Psoas muscle (tissue), 8 donors: ENCODE results near the gene LENEP. TPM values are rescaled to one million over a fixed set of nuclear protein-coding genes. Genes with fewer than 3 reads are reported as not detected.
A peak's percentile ranks its signal among the peaks of the same experiment; 100 is the strongest.

Experiments used
- ATAC-seq, 4 donors: fragments of 200-7000 bp; cut with Tn5 transposase; one replicate each; pipeline ENCODE4 v1.9.1; 2020; ENCODE audit warnings: moderate library complexity in 3 of 4, mild to moderate bottlenecking in 2 of 4
- DNase-seq, 2 donors: peaks; one replicate each; pipeline ENCODE4 v3.0.0-alpha.2; 2020
- H3K27ac ChIP-seq: fragments of 200-600 bp; one replicate; pipeline ENCODE4 v1.8.0; 2022
- H3K27me3 ChIP-seq, 3 donors: fragments of 200-600 bp in 1 of 3; one replicate each; pipeline versions ENCODE4 v1.6.1 to v1.8.0; 2013 to 2022; ENCODE audit warnings: low read length in 2 of 3, mild to moderate bottlenecking in 2 of 3, moderate library complexity in 1 of 3; ENCODE audit not compliant: insufficient read depth in 3 of 3
- H3K36me3 ChIP-seq, 2 donors: fragments of 200-600 bp in 1 of 2; one replicate each; pipeline versions ENCODE4 v1.6.1 to v1.8.0; 2013 to 2022; ENCODE audit warnings: low read depth in 1 of 2, mild to moderate bottlenecking in 1 of 2, moderate library complexity in 1 of 2; ENCODE audit not compliant: insufficient read depth in 1 of 2
- H3K4me1 ChIP-seq: fragments of 200-600 bp; one replicate; pipeline ENCODE4 v1.8.0; 2022
- H3K4me3 ChIP-seq: fragments of 200-600 bp; one replicate; pipeline ENCODE4 v1.8.0; 2022; ENCODE audit warnings: mild to moderate bottlenecking
- H3K9me3 ChIP-seq: fragments of 200-600 bp; one replicate; pipeline ENCODE4 v1.8.0; 2022
- WGBS, 3 donors: extraction: QIAGEN DNeasy Blood & Tissue Kit; methylation state at CpG; one replicate each; pipeline versions ENCODE4 v1.1.6 to v1.1.7; 2013; 5-methylcytosine and 5-hydroxymethylcytosine counted together
- intact Hi-C, 2 donors: fragments of 100-400 bp; cut with DNase I; formaldehyde crosslinking; loops; one replicate each; pipeline versions ENCODE4 v1.11.0 to v1.14.2; 2022
- polyA plus RNA-seq, 3 donors: library from polyadenylated mRNA; stranded (reverse); fragments of 200-250 nt; gene quantifications; one replicate each; pipeline ENCODE4 v1.2.3, GENCODE V29; 2013
- total RNA-seq, 4 donors: library from RNA; stranded (reverse); fragmentation: NEBNext Ultra II Directional in 2 of 4; extraction: Animal tissue kit (Norgen Biotek cat#: 25700) in 2 of 4; gene quantifications; one replicate each; pipeline versions ENCODE4 v1.2.1 to v1.2.4, GENCODE V29; 2021 to 2023
- TF ChIP-seq, protein P1 (sequence below): fragments of 200-600 bp; IDR thresholded peaks from one replicate; pipeline ENCODE4 v1.8.0; 2022; ENCODE audit warnings: antibody characterized with exemption
- donor health status: healthy with polysubstance abuse.
- donor health status: DM: no; HTN: no; CAD: no; lungs with moderate emphysema.
- donor health status: Bipolar disorder and iron deficiency.
- donor health status: healthy.
- donor health status: DM: yes; HTN: yes; CAD: no.
- donor health status: DM: no; HTN: no; CAD: no.
- donor health status: DM: no; HTN: no; CAD: no.
- donor health status: DM: yes; HTN: yes; CAD: no.

LENEP gene
- total and polyA plus RNA-seq, 7 donors, result not detected

DNA sequence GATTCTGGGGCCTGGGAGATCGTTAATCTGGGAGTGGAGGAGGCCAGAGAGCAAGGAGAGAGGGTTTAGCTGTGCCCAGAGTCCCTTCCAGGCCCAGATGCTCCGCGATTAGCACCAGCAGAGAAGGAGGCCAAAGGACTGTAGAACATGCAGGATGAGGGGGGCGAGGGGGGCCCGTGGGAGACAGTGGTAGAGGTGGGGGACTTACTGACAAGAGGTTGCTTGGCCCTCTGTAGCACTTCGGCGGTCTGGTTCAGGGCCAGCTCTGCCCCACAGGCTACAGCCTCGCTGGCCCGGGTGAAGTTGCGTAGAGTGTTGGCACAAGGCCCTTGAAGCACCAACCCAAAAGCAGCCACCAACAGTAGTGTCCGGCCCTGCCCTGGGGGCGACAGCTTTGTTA lies 39.5 kb downstream of the LENEP start:
- ATAC-seq (no peak), DNase-seq (peak in 1 of 2 donors; percentile 48)
- H3K27me3 ChIP-seq, result no peaks in the 10 kb centered on the region
- no peak overlapping the region for H3K27ac ChIP-seq
- 81 to 84% (median 82%) methylated on average over 12 of the region's 12 CpGs for WGBS, 3 donors
- no peaks in the 10 kb centered on the region for H3K36me3 ChIP-seq
- TF ChIP-seq, protein P1, sequence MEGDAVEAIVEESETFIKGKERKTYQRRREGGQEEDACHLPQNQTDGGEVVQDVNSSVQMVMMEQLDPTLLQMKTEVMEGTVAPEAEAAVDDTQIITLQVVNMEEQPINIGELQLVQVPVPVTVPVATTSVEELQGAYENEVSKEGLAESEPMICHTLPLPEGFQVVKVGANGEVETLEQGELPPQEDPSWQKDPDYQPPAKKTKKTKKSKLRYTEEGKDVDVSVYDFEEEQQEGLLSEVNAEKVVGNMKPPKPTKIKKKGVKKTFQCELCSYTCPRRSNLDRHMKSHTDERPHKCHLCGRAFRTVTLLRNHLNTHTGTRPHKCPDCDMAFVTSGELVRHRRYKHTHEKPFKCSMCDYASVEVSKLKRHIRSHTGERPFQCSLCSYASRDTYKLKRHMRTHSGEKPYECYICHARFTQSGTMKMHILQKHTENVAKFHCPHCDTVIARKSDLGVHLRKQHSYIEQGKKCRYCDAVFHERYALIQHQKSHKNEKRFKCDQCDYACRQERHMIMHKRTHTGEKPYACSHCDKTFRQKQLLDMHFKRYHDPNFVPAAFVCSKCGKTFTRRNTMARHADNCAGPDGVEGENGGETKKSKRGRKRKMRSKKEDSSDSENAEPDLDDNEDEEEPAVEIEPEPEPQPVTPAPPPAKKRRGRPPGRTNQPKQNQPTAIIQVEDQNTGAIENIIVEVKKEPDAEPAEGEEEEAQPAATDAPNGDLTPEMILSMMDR, result no peak
- no peaks in the 10 kb centered on the region for H3K9me3 ChIP-seq
- no peak overlapping the region for H3K4me3 ChIP-seq
- no peaks in the 10 kb centered on the region for H3K4me1 ChIP-seq
- intact Hi-C loops, result no loop called here

DNA sequence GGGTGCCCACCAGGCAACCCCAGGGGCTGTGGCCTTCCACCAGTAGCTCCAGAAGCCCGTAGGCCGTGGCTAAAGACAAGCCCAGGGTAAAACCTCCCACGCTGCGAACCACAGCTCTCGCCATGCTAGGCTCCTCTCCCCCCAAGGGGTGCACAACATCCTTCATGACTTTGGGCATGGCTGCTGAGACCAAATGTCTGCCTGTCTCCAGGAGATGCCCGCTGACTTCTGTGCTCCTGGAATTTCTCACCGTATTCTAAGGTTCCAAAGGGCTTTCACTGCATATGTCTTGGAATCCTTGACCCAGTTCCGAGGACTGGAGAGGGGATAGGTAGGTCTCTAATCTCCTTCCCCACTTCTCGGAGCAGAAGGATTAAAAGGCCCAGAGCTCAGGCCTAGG lies 40.1 kb downstream of the LENEP start, which contains the start of the genes DCST1 and DCST2:
TSS of gene DCST1 (plus strand) at position 301 of the 400 bp plus-strand sequence. CDS start 213 bp downstream, outside the sequence.
TSS of gene DCST2 (minus strand) at position 258 of the 400 bp plus-strand sequence. CDS start at position 178, 80 bp downstream.
- Histone ChIP-seq H3K27ac (no peak within 1 kb of the TSS), H3K9me3 (no peaks in the 10 kb centered on the region), H3K4me1 (no peaks in the 10 kb centered on the region), H3K27me3 (no peaks in the 10 kb centered on the region), H3K4me3 (no peak within 1 kb of the TSS), H3K36me3 (no peaks in the 10 kb centered on the region)
- TF ChIP-seq, protein P1, result no peak
- DNase-seq (no peak), ATAC-seq (no peak)
- WGBS, 3 donors, result 92 to 94% (median 93%) methylated on average over 9 of the region's 9 CpGs
- intact Hi-C loops, result no loop called here

DNA sequence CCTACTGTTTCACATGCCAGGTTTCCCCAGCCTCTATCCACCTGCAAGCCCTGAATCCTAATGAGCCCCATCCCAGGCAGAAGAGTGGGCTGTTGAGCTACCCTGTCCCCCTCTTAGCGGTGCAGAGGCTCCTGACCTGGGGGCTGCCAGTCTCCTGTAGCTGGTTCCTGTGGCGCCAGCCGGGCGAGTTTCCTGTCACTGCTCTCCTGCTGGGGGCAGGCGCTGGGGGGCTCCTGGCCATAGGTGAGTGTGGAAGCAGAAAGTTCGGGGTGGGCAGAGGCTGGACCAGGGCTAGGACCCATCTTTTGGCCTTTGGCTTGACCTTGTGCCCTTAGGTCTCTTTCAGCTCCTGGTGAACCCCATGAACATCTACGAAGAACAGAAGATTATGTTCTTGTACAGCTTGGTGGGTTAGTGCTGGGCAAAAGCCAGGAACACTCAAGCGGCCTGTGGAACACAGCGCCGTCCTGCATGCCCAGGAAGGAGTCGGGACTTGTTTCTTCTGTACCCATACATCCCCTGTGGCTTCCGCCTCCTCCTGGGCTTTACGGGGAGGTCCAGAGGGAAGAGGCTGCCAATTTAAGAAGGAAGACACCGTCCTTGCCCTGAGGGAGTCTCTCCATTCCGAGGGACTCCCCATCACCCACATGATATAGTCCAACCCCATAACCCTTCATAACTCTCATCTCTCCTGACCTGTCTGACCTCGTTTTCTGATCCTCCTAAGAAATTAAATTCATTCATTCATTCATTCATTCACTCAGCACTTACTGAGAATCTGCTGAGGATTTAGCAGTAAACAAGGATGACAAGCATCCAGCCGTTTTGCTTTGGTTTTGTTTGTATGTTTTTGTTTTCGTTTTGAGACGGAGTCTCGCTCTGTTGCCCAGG lies 41.2 kb downstream of the LENEP start:
- TF ChIP-seq, protein P1, result no peak
- intact Hi-C loops, result no loop called here
- Histone ChIP-seq H3K4me3 (no peak overlapping the region), H3K4me1 (no peaks in the 10 kb centered on the region), H3K9me3 (no peaks in the 10 kb centered on the region), H3K36me3 (no peaks in the 10 kb centered on the region), H3K27me3 (no peaks in the 10 kb centered on the region), H3K27ac (no peak overlapping the region)
- DNase-seq, result no peak
- ATAC-seq, result no peak
- WGBS, 3 donors, result 80 to 87% (median 81%) methylated on average over 20 of the region's 20 CpGs

DNA sequence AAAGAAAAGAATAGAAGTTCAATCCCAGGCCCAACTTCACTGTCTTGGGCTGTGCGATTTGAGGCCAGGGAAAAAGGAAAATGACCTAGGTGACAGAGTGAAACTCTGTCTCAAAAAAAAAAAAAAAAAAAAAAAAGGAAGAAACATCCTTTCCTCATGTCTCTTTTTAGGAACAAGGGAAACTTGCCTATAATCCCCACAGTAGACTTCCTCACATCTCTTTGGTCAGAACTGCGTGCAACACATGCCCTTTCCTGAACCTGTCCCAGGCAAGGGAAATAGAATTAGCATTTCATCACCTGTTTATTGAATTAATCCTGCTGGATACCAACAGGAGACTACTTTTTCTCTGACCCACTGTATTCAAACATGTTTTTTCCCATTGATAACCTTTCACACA lies 42.5 kb downstream of the LENEP start:
- 80 to 85% (median 83%) methylated on average over 2 of the region's 2 CpGs for WGBS, 3 donors
- intact Hi-C loops, result no loop called here
- Histone ChIP-seq H3K36me3 (no peaks in the 10 kb centered on the region), H3K4me3 (no peak overlapping the region), H3K4me1 (no peaks in the 10 kb centered on the region), H3K27ac (no peak overlapping the region), H3K27me3 (no peaks in the 10 kb centered on the region), H3K9me3 (no peaks in the 10 kb centered on the region)
- TF ChIP-seq, protein P1, result no peak
- ATAC-seq (no peak), DNase-seq (no peak)
